KMS-11 (cell line): ENCODE measurements around the gene GALNT3.

Source experiments
- H2AFZ ChIP-seq: fragments of 200-600 bp; sonication (generic); 2 replicates; pipeline ENCODE4 v1.6.1; 2016; ENCODE audit warnings: antibody characterized with exemption, mixed run types, low read depth
- H3K27ac ChIP-seq: fragments of 200-600 bp; sonication (generic); 2 replicates; pipeline ENCODE4 v1.6.1; 2016; ENCODE audit warnings: mild to moderate bottlenecking, mixed run types
- H3K27me3 ChIP-seq: fragments of 200-600 bp; sonication (generic); 2 replicates; pipeline ENCODE4 v1.6.1; 2017; ENCODE audit warnings: mild to moderate bottlenecking, low read depth, mixed run types, moderate library complexity; ENCODE audit not compliant: insufficient read depth
- H3K36me3 ChIP-seq: fragments of 200-600 bp; sonication (generic); 2 replicates; pipeline ENCODE4 v1.6.1; 2017; ENCODE audit warnings: mild to moderate bottlenecking, mixed run types; ENCODE audit not compliant: insufficient read depth
- H3K4me1 ChIP-seq: fragments of 200-600 bp; sonication (generic); 2 replicates; pipeline ENCODE4 v1.6.1; 2016; ENCODE audit warnings: mild to moderate bottlenecking, low read depth, mixed run types; ENCODE audit not compliant: poor library complexity, severe bottlenecking
- H3K4me2 ChIP-seq: fragments of 200-600 bp; sonication (generic); 2 replicates; pipeline ENCODE4 v1.7.0; 2016; ENCODE audit warnings: mild to moderate bottlenecking, mixed run types
- H3K4me3 ChIP-seq: fragments of 200-600 bp; sonication (generic); IDR thresholded peaks from 2 replicates; pipeline ENCODE4 v1.6.1; 2017; ENCODE audit warnings: low read depth, low read length, mixed read lengths; ENCODE audit not compliant: insufficient read depth
- H3K79me2 ChIP-seq: fragments of 200-600 bp; sonication (generic); 2 replicates; pipeline ENCODE4 v1.6.1; 2016; ENCODE audit warnings: low read depth, mixed run types; ENCODE audit not compliant: insufficient read depth
- H3K9ac ChIP-seq: fragments of 200-600 bp; sonication (generic); 2 replicates; pipeline ENCODE4 v1.6.1; 2016; ENCODE audit warnings: mild to moderate bottlenecking, mixed run types
- H4K20me1 ChIP-seq: fragments of 200-600 bp; sonication (generic); 2 replicates; pipeline ENCODE4 v1.6.1; 2016; ENCODE audit warnings: mild to moderate bottlenecking, mixed run types; ENCODE audit not compliant: insufficient read depth
- CTCF ChIP-seq: fragments of 200-600 bp; sonication (generic); conservative IDR thresholded peaks from 2 replicates; pipeline ENCODE4 v1.6.1; 2017; ENCODE audit warnings: low read depth, mild to moderate bottlenecking, antibody characterized with exemption, low read length, moderate library complexity, mixed read lengths

GALNT3 gene

GRCh38 chr2:165779706-165780105 is 14.3 kb downstream of the GALNT3 start:
- H3K9ac ChIP-seq, result no peak overlapping the region
- H3K79me2 ChIP-seq, result no peaks in the 10 kb centered on the region
- no peak overlapping the region for H3K4me3 ChIP-seq

GRCh38 chr2:165778653-165779451 is 15.2 kb downstream of the GALNT3 start:
- TF ChIP-seq CTCF, result peak; percentile 41
- H3K27ac ChIP-seq, result no peak overlapping the region

More at GRCh38 chr2:165779706-165780105, 14.3 kb downstream of the GALNT3 start:
- TF ChIP-seq CTCF, result no peak
- H4K20me1 ChIP-seq, result no peaks in the 10 kb centered on the region
- no peak overlapping the region for H3K4me2 ChIP-seq
- no peaks in the 10 kb centered on the region for H3K4me1 ChIP-seq
- no peaks in the 10 kb centered on the region for H3K36me3 ChIP-seq
- H3K27me3 ChIP-seq, result no peaks in the 10 kb centered on the region
- no peak overlapping the region for H3K27ac ChIP-seq
- H2AFZ ChIP-seq, result no peak overlapping the region

GRCh38 chr2:165778187-165778556 is 15.9 kb downstream of the GALNT3 start:
- TF ChIP-seq CTCF, result no peak
- H3K4me3 ChIP-seq, result no peak overlapping the region
- H3K27me3 ChIP-seq, result no peaks in the 10 kb centered on the region
- no peak overlapping the region for H3K4me2 ChIP-seq
- H3K9ac ChIP-seq, result no peak overlapping the region
- H3K4me1 ChIP-seq, result no peaks in the 10 kb centered on the region
- no peaks in the 10 kb centered on the region for H3K36me3 ChIP-seq
- H3K27ac ChIP-seq, result no peak overlapping the region
- no peaks in the 10 kb centered on the region for H3K79me2 ChIP-seq
- no peaks in the 10 kb centered on the region for H4K20me1 ChIP-seq
- no peak overlapping the region for H2AFZ ChIP-seq

More at GRCh38 chr2:165778653-165779451, 15.2 kb downstream of the GALNT3 start:
- Histone ChIP-seq H3K79me2 (no peaks in the 10 kb centered on the region), H4K20me1 (no peaks in the 10 kb centered on the region), H2AFZ (no peak overlapping the region), H3K27me3 (no peaks in the 10 kb centered on the region), H3K36me3 (no peaks in the 10 kb centered on the region), H3K4me1 (no peaks in the 10 kb centered on the region), H3K4me2 (no peak overlapping the region), H3K4me3 (no peak overlapping the region), H3K9ac (no peak overlapping the region)

- H3K27me3 ChIP-seq, result no peaks in the 10 kb centered on the region
- H3K4me3 ChIP-seq, result no peak overlapping the region
- no peaks in the 10 kb centered on the region for H3K79me2 ChIP-seq
- no peaks in the 10 kb centered on the region for H3K36me3 ChIP-seq
- no peak overlapping the region for H2AFZ ChIP-seq
- no peak overlapping the region for H3K27ac ChIP-seq
- no peaks in the 10 kb centered on the region for H3K4me1 ChIP-seq
- no peak overlapping the region for H3K4me2 ChIP-seq
- H4K20me1 ChIP-seq, result no peaks in the 10 kb centered on the region
- no peak overlapping the region for H3K9ac ChIP-seq
- TF ChIP-seq CTCF, result no peak
Measured at GRCh38 chr2:165777522-165778186, 16.4 kb downstream of the GALNT3 start.
